Measurements from ENCODE around the gene ATG4B.

Gene ATG4B

GRCh38 chr2:241668354-241668753, 30.9 kb downstream of the ATG4B start:
- TF ChIP-seq CTCF (IDR thresholded peaks at IDR 0.05; ENCODE audit: control insufficient read depth, extremely low read depth, insufficient read depth), result no peak
- H3K4me3 ChIP-seq (ENCODE audit: low read depth, low read length), result no peak overlapping the region
- no peak for DNase-seq (ENCODE audit: low read depth)

DNA sequence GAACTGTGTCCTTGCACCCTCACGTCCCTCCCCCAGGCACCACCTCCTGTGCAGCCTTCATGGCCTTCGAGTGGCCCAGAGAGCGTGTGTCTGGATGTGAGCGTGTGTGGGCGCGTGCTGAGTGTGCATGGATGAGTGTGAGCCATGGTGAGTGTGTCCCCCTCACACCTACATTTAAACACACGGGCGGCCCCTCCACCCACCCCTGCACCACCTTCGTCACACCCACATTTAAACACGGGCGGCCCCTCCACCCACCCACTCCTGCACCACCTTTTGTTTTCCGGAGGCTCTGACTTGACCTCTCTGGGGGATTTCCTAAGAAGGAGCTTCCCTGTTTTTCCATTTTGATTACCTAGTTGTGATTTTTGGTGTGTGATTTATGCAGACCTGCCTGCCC, 31.3 kb downstream of the ATG4B start:
- no peak for TF ChIP-seq CTCF (IDR thresholded peaks at IDR 0.05; ENCODE audit: control insufficient read depth, extremely low read depth, insufficient read depth)

GRCh38 chr2:241670333-241671110, 33.0 kb downstream of the ATG4B start:
- no peak for DNase-seq (ENCODE audit: low read depth)
- no peak overlapping the region for H3K4me3 ChIP-seq (ENCODE audit: low read depth, low read length)
- no peak for TF ChIP-seq CTCF (IDR thresholded peaks at IDR 0.05; ENCODE audit: control insufficient read depth, extremely low read depth, insufficient read depth)

More for the DNA sequence above, 31.3 kb downstream of the ATG4B start:
- DNase-seq (ENCODE audit: low read depth), result no peak
- H3K4me3 ChIP-seq (ENCODE audit: low read depth, low read length), result no peak overlapping the region

DNA sequence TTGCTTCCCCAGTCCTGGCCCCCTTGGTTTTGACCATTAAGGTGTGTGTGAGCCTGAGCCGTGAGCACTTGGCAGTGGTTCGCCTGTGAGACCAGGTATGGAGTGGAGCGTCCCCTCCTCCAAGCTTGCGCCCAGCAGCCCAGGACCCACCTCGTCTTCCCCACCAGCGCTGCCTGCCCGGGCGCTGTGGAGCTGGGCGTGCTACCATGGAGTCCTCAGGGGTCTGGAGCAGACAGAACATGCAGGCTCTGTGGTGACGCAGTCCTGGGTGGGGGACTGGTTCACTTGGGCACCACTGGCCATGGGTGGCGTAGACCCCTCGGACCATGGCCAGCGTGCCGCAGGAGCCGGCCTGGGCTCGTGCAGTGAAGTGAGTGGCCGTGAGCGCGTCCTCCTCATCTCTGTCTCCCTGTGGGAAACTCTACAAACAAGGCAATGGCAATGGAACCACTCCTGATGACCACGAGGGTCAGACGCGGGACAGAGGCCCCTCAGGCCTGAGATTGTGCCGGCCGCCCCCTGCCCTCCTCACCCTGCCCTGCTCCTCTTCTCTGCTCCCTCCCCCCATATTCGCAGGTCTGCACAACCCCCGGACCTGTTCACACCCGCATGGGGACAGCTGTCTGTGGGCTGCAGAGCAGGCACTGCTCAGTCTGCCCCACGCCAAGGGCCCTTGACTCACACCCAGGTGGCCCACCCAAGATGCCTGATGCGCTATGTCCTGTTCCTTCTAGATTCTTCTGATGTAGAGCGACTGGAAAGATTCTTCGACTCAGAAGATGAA, 34.2 kb downstream of the ATG4B start:
- DNase-seq (ENCODE audit: low read depth), result no peak
- TF ChIP-seq CTCF (IDR thresholded peaks at IDR 0.05; ENCODE audit: control insufficient read depth, extremely low read depth, insufficient read depth), result no peak
- H3K4me3 ChIP-seq (ENCODE audit: low read depth, low read length), result no peak overlapping the region

- DNase-seq (ENCODE audit: low read depth), result no peak
- TF ChIP-seq CTCF (IDR thresholded peaks at IDR 0.05; ENCODE audit: control insufficient read depth, extremely low read depth, insufficient read depth), result no peak
Measured at GRCh38 chr2:241672243-241673188, 35.0 kb downstream of the ATG4B start.

DNA sequence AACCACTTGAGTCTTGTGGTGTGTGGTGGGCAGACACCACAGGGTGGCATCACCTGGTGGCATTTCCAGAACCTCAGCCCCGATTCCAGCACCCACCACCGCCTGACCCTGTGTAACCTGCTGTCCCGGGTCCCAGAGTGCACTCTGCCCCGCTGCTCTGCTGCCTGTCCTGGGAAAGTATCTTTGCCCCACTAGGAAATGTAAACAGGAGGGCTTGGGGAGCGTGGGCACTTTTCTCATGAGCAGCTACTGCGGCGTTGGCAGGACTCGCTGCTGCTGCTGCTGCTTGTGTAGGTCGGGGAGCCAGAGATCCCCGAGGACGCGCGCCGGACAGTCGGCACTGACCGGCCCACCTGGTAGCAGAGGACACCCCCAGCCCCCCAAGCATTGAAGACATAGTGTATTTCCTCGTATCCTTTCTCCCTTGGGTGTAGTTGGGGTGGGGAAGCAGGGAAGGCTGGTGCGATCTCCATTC, 35.7 kb downstream of the ATG4B start:
- no peak for TF ChIP-seq CTCF (IDR thresholded peaks at IDR 0.05; ENCODE audit: control insufficient read depth, extremely low read depth, insufficient read depth)
- H3K4me3 ChIP-seq (ENCODE audit: low read depth, low read length), result no peak overlapping the region
- no peak for DNase-seq (ENCODE audit: low read depth)

More at GRCh38 chr2:241672243-241673188, 35.0 kb downstream of the ATG4B start:
- H3K4me3 ChIP-seq (ENCODE audit: low read depth, low read length), result no peak overlapping the region

Data from LNCaP clone FGC (cell line).